AG10803 (cell line): Measurements from ENCODE around the gene RBMS3.
A peak's percentile ranks its signal among the peaks of the same experiment; 100 is the strongest.

Experiments used
- DNase-seq: peaks from one replicate; pipeline ENCODE4 v3.0.0; 2010; ENCODE audit warnings: low read depth
- H3K4me3 ChIP-seq: 2 replicates; pipeline ENCODE4 v1.5.1; 2011; ENCODE audit warnings: mild to moderate bottlenecking, low read length, control low read depth
- CTCF ChIP-seq: conservative IDR thresholded peaks from 2 replicates; pipeline ENCODE4 v1.5.1; 2011; ENCODE audit warnings: mild to moderate bottlenecking, low read length, control low read depth, inconsistent platforms

RBMS3 gene

GRCh38 chr3:29896856-29897255 is 616.0 kb downstream of the RBMS3 start:
- TF ChIP-seq CTCF, result no peak
- no peak for DNase-seq

GRCh38 chr3:29898171-29898965 is 617.5 kb downstream of the RBMS3 start:
- no peak for TF ChIP-seq CTCF
- H3K4me3 ChIP-seq, result no peak overlapping the region
- DNase-seq, result no peak

More at GRCh38 chr3:29896856-29897255, 616.0 kb downstream of the RBMS3 start:
- H3K4me3 ChIP-seq, result no peak overlapping the region

- H3K4me3 ChIP-seq, result no peak overlapping the region
- no peak for DNase-seq
- no peak for TF ChIP-seq CTCF
Observed at GRCh38 chr3:29899021-29899420, 618.1 kb downstream of the RBMS3 start.

GRCh38 chr3:29901097-29901496 is 620.2 kb downstream of the RBMS3 start:
- H3K4me3 ChIP-seq, result no peak overlapping the region
- DNase-seq, result no peak
- TF ChIP-seq CTCF, result no peak

GRCh38 chr3:29903600-29903999 is 622.7 kb downstream of the RBMS3 start:
- no peak overlapping the region for H3K4me3 ChIP-seq
- no peak for DNase-seq
- TF ChIP-seq CTCF, result no peak

GRCh38 chr3:29906906-29907305 is 626.0 kb downstream of the RBMS3 start:
- peak; percentile 58 for DNase-seq
- H3K4me3 ChIP-seq, result no peak overlapping the region
- TF ChIP-seq CTCF, result no peak

GRCh38 chr3:29912600-29913288 is 631.9 kb downstream of the RBMS3 start:
- H3K4me3 ChIP-seq, result no peak overlapping the region
- TF ChIP-seq CTCF, result no peak
- DNase-seq, result no peak
